HG03460 (cell line): ENCODE data around the gene PGBD5.

Experiments
- ATAC-seq: cut with Tn5 transposase; IDR thresholded peaks from one replicate; pipeline ENCODE4 v1.9.1; 2021; ENCODE audit not compliant: unreplicated experiment

PGBD5 gene

GRCh38 chr1:230377851-230378250 lies 48.3 kb downstream of the PGBD5 start:
- ATAC-seq = no peak

GRCh38 chr1:230377324-230377723 lies 48.8 kb downstream of the PGBD5 start:
- no peak for ATAC-seq

GRCh38 chr1:230376296-230376695 lies 49.8 kb downstream of the PGBD5 start:
- no peak for ATAC-seq

- no peak for ATAC-seq
Measured at GRCh38 chr1:230375780-230376179, 50.4 kb downstream of the PGBD5 start.

GRCh38 chr1:230375147-230375546 lies 51.0 kb downstream of the PGBD5 start:
- ATAC-seq = no peak

GRCh38 chr1:230371923-230372703 lies 54.0 kb downstream of the PGBD5 start:
- no peak for ATAC-seq

- ATAC-seq = no peak
Measured at GRCh38 chr1:230370109-230370508, 56.0 kb downstream of the PGBD5 start.

GRCh38 chr1:230368871-230369270 lies 57.3 kb downstream of the PGBD5 start:
- ATAC-seq = no peak

GRCh38 chr1:230368363-230368762 lies 57.8 kb downstream of the PGBD5 start:
- ATAC-seq = no peak

GRCh38 chr1:230366504-230366915 lies 59.6 kb downstream of the PGBD5 start:
- ATAC-seq = no peak

GRCh38 chr1:230365723-230366307 lies 60.3 kb downstream of the PGBD5 start:
- no peak for ATAC-seq

GRCh38 chr1:230362949-230363348 lies 63.2 kb downstream of the PGBD5 start:
- ATAC-seq = no peak

GRCh38 chr1:230361941-230362340 lies 64.2 kb downstream of the PGBD5 start:
- ATAC-seq = no peak

GRCh38 chr1:230359992-230360668 lies 66.0 kb downstream of the PGBD5 start:
- no peak for ATAC-seq

GRCh38 chr1:230356869-230357794 lies 69.0 kb downstream of the PGBD5 start:
- ATAC-seq = no peak

GRCh38 chr1:230356190-230356589 lies 69.9 kb downstream of the PGBD5 start:
- no peak for ATAC-seq

GRCh38 chr1:230355594-230355993 lies 70.5 kb downstream of the PGBD5 start:
- no peak for ATAC-seq

- no peak for ATAC-seq
Measured at GRCh38 chr1:230355128-230355527, 71.0 kb downstream of the PGBD5 start.

- ATAC-seq = no peak
Measured at GRCh38 chr1:230354005-230354404, 72.1 kb downstream of the PGBD5 start.

- no peak for ATAC-seq
Measured at GRCh38 chr1:230352537-230352936, 73.6 kb downstream of the PGBD5 start.

GRCh38 chr1:230351983-230352382 lies 74.1 kb downstream of the PGBD5 start:
- ATAC-seq = no peak
